ENCODE results near the gene CD9.

CD9 gene

GRCh38 chr12:6266541-6266966 is 66.4 kb downstream of the CD9 start:
- TF ChIP-seq ZNF565 (CRISPR knock-in tag; conservative IDR thresholded peaks at IDR 0.05; ENCODE audit: low read depth) (no peak), RARB (CRISPR knock-in tag; IDR thresholded peaks at IDR 0.05) (no peak), ZNF8 (CRISPR knock-in tag; IDR thresholded peaks at IDR 0.05) (no peak), SNAI2 (CRISPR knock-in tag; IDR thresholded peaks at IDR 0.05) (no peak), ESRRG (CRISPR knock-in tag; IDR thresholded peaks at IDR 0.05) (no peak), ISL1 (CRISPR knock-in tag; IDR thresholded peaks at IDR 0.05) (no peak), GLIS3 (CRISPR knock-in tag; IDR thresholded peaks at IDR 0.05) (no peak), CREB5 (CRISPR knock-in tag; IDR thresholded peaks at IDR 0.05; ENCODE audit: low read depth) (no peak), ZFP3 (CRISPR knock-in tag; IDR thresholded peaks at IDR 0.05) (no peak), POU6F1 (CRISPR knock-in tag; IDR thresholded peaks at IDR 0.05; ENCODE audit: borderline replicate concordance, low read depth) (no peak), ZNF70 (CRISPR knock-in tag; IDR thresholded peaks at IDR 0.05) (no peak), ZFP30 (CRISPR knock-in tag; IDR thresholded peaks at IDR 0.05) (no peak), ZC3H10 (CRISPR knock-in tag; IDR thresholded peaks at IDR 0.05) (no peak), CSRNP3 (CRISPR knock-in tag; IDR thresholded peaks at IDR 0.05) (no peak), TCF4 (CRISPR knock-in tag; IDR thresholded peaks at IDR 0.05; ENCODE audit: borderline replicate concordance) (no peak), CSDC2 (CRISPR knock-in tag; IDR thresholded peaks at IDR 0.05) (no peak), TSHZ2 (CRISPR knock-in tag; IDR thresholded peaks at IDR 0.05) (no peak), ARNTL (CRISPR knock-in tag; IDR thresholded peaks at IDR 0.05; ENCODE audit: borderline replicate concordance, low read depth) (no peak)
- ATAC-seq, result no peak

GRCh38 chr12:6266971-6267721 is 66.9 kb downstream of the CD9 start:
- no peak; the same call in 2 of the 3 replicates for ATAC-seq

More at GRCh38 chr12:6266971-6267721, 66.9 kb downstream of the CD9 start:
- TF ChIP-seq POU6F1 (CRISPR knock-in tag; IDR thresholded peaks at IDR 0.05; ENCODE audit: borderline replicate concordance, low read depth), result no peak
- TF ChIP-seq ISL1 (CRISPR knock-in tag; IDR thresholded peaks at IDR 0.05), result no peak
- TF ChIP-seq SNAI2 (CRISPR knock-in tag; IDR thresholded peaks at IDR 0.05), result no peak
- TF ChIP-seq PPARA (CRISPR knock-in tag; IDR thresholded peaks at IDR 0.05; ENCODE audit: borderline replicate concordance), result no peak
- no peak for TF ChIP-seq ZFP3 (CRISPR knock-in tag; IDR thresholded peaks at IDR 0.05)
- TF ChIP-seq ESRRG (CRISPR knock-in tag; IDR thresholded peaks at IDR 0.05), result no peak
- TF ChIP-seq TOX (CRISPR knock-in tag; IDR thresholded peaks at IDR 0.05; ENCODE audit: borderline replicate concordance), result no peak
- no peak for TF ChIP-seq ZNF8 (CRISPR knock-in tag; IDR thresholded peaks at IDR 0.05)
- TF ChIP-seq ARNTL (CRISPR knock-in tag; IDR thresholded peaks at IDR 0.05; ENCODE audit: borderline replicate concordance, low read depth), result no peak
- TF ChIP-seq CREB5 (CRISPR knock-in tag; IDR thresholded peaks at IDR 0.05; ENCODE audit: low read depth), result no peak
- no peak for TF ChIP-seq ZNF565 (CRISPR knock-in tag; conservative IDR thresholded peaks at IDR 0.05; ENCODE audit: low read depth)

Measured in SK-N-SH treated with all-trans-retinoic acid at 6 μM for 48 hours (cell line).